TTC549 (cell line): ENCODE data around the gene PTPRN2.

ENCODE experiments used
- FAIRE-seq: peaks from 2 replicates; lab custom pipeline; 2012; peaks lifted over from hg19 to GRCh38; lab: Jason Lieb, UNC

The PTPRN2 gene

GRCh38 chr7:157768198-157768597, 819.4 kb downstream of the PTPRN2 start:
- FAIRE-seq = no peak

- no peak for FAIRE-seq
Measured at GRCh38 chr7:157767506-157768197, 820.0 kb downstream of the PTPRN2 start.

- no peak for FAIRE-seq
Measured at GRCh38 chr7:157766098-157766497, 821.5 kb downstream of the PTPRN2 start.

- no peak for FAIRE-seq
Measured at GRCh38 chr7:157764946-157765537, 822.6 kb downstream of the PTPRN2 start.

GRCh38 chr7:157764193-157764592, 823.4 kb downstream of the PTPRN2 start:
- no peak for FAIRE-seq

GRCh38 chr7:157763279-157764000, 824.2 kb downstream of the PTPRN2 start:
- FAIRE-seq = no peak

- no peak for FAIRE-seq
Measured at GRCh38 chr7:157762824-157763223, 824.8 kb downstream of the PTPRN2 start.

GRCh38 chr7:157760004-157760730, 827.5 kb downstream of the PTPRN2 start:
- FAIRE-seq = no peak

- FAIRE-seq = no peak
Measured at GRCh38 chr7:157759246-157759805, 828.3 kb downstream of the PTPRN2 start.

GRCh38 chr7:157758468-157759245, 829.0 kb downstream of the PTPRN2 start:
- FAIRE-seq = no peak

- no peak for FAIRE-seq
Measured at GRCh38 chr7:157757776-157758467, 829.7 kb downstream of the PTPRN2 start.

GRCh38 chr7:157757211-157757610, 830.4 kb downstream of the PTPRN2 start:
- FAIRE-seq = no peak

- FAIRE-seq = no peak
Measured at GRCh38 chr7:157755741-157756140, 831.9 kb downstream of the PTPRN2 start.

- no peak for FAIRE-seq
Measured at GRCh38 chr7:157754416-157754790, 833.2 kb downstream of the PTPRN2 start.

- no peak for FAIRE-seq
Measured at GRCh38 chr7:157753713-157754415, 833.8 kb downstream of the PTPRN2 start.

- FAIRE-seq = no peak
Measured at GRCh38 chr7:157752832-157753291, 834.8 kb downstream of the PTPRN2 start.

GRCh38 chr7:157751951-157752673, 835.5 kb downstream of the PTPRN2 start:
- no peak for FAIRE-seq

GRCh38 chr7:157751406-157751805, 836.2 kb downstream of the PTPRN2 start:
- FAIRE-seq = no peak

GRCh38 chr7:157750291-157750690, 837.3 kb downstream of the PTPRN2 start:
- FAIRE-seq = no peak
